Stimulated activated CD8-positive, alpha-beta memory T cell treated with anti-CD3 and anti-CD28 coated beads, Interleukin-4, amount 100 ng/mL, for 4 hours (primary cell): ENCODE measurements around the gene CSE1L.
"Not testable (repeated sequence)": the region's sequence is repeated elsewhere in the genome, so short reads cannot be mapped to it uniquely, and the experiment has no call there.

Experiments used
- DNase-seq, 2 donors: peaks; one replicate each; pipeline ENCODE4 v3.0.0-alpha.2; 2020; ENCODE audit warnings: low read depth in 2 of 2, low spot score in 1 of 2

The CSE1L gene

GRCh38 chr20:49054056-49054643 lies 8.0 kb downstream of the CSE1L start:
- DNase-seq: no peak

GRCh38 chr20:49063279-49063678 lies 17.2 kb downstream of the CSE1L start:
- no peak for DNase-seq

- DNase-seq: no peak
Measured at GRCh38 chr20:49074521-49074920, 28.4 kb downstream of the CSE1L start.

GRCh38 chr20:49078310-49078709 lies 32.2 kb downstream of the CSE1L start:
- DNase-seq: no peak

- not testable (repeated sequence) for DNase-seq
Measured at GRCh38 chr20:49082295-49082694, 36.2 kb downstream of the CSE1L start.

- DNase-seq: no peak
Measured at GRCh38 chr20:49091104-49091503, 45.0 kb downstream of the CSE1L start.

- no peak for DNase-seq
Measured at GRCh38 chr20:49091762-49092161, 45.6 kb downstream of the CSE1L start.

GRCh38 chr20:49096203-49096730 lies 50.2 kb downstream of the CSE1L start:
- no peak for DNase-seq

- DNase-seq: no peak
Measured at GRCh38 chr20:49097159-49097558, 51.0 kb downstream of the CSE1L start.

GRCh38 chr20:49098136-49098535 lies 52.0 kb downstream of the CSE1L start:
- no peak for DNase-seq

- no peak for DNase-seq
Measured at GRCh38 chr20:49099011-49099410, 52.9 kb downstream of the CSE1L start.

- DNase-seq: not testable (repeated sequence)
Measured at GRCh38 chr20:49100292-49100691, 54.2 kb downstream of the CSE1L start.

GRCh38 chr20:49100972-49101371 lies 54.9 kb downstream of the CSE1L start:
- no peak for DNase-seq

- no peak for DNase-seq
Measured at GRCh38 chr20:49103019-49103418, 56.9 kb downstream of the CSE1L start.

GRCh38 chr20:49103647-49104364 lies 57.7 kb downstream of the CSE1L start:
- no peak for DNase-seq

GRCh38 chr20:49104365-49104648 lies 58.2 kb downstream of the CSE1L start:
- DNase-seq: no peak

GRCh38 chr20:49104979-49105547 lies 59.0 kb downstream of the CSE1L start:
- not testable (repeated sequence) for DNase-seq

- no peak for DNase-seq
Measured at GRCh38 chr20:49106328-49106727, 60.2 kb downstream of the CSE1L start.

GRCh38 chr20:49110767-49111694 lies 64.9 kb downstream of the CSE1L start:
- DNase-seq: no peak

GRCh38 chr20:49112596-49113274 lies 66.6 kb downstream of the CSE1L start:
- DNase-seq: no peak

GRCh38 chr20:49115564-49115963 lies 69.5 kb downstream of the CSE1L start:
- DNase-seq: no peak
